H1 (cell line): ENCODE results near the gene TTLL9. TPM values are rescaled to one million over a fixed set of nuclear protein-coding genes. Genes with fewer than 3 reads are reported as not detected.

ENCODE experiments used
- CTCF ChIA-PET: fragments of 300-600 bp; sonication (Branson Sonifier 250); formaldehyde crosslinking; loops from one replicate; lab custom pipeline; 2021; ENCODE audit not compliant: partially characterized antibody; lab: Charles Lee
- POLR2A ChIA-PET: fragments of 300-600 bp; sonication (Branson Sonifier 250); formaldehyde crosslinking; loops from one replicate; lab custom pipeline; 2021; ENCODE audit warnings: inconsistent platforms; ENCODE audit not compliant: partially characterized antibody; lab: Charles Lee
- DNase-seq, 2 experiments: peaks; one replicate each; pipeline versions ENCODE4 v3.0.0 to v3.0.0-alpha.2; 2010 to 2022; ENCODE audit warnings: low spot score in 2 of 2, low read depth in 1 of 2, mixed read lengths in 1 of 2
- FAIRE-seq: peaks from 2 replicates; lab custom pipeline; 2011; peaks lifted over from hg19 to GRCh38; lab: Jason Lieb, UNC
- H2AFZ ChIP-seq: 2 replicates; pipeline ENCODE4 v1.8.1; 2012; ENCODE audit warnings: low read length, inconsistent platforms
- H2AK5ac ChIP-seq: 2 replicates; pipeline ENCODE4 v1.6.1; 2013; ENCODE audit warnings: low read depth, low read length
- H2BK120ac ChIP-seq: replicated peaks from 2 replicates; pipeline ENCODE3; 2013; ENCODE audit warnings: low read depth, low read length, inconsistent platforms
- H2BK12ac ChIP-seq: 2 replicates; pipeline ENCODE4 v1.6.1; 2013; ENCODE audit warnings: low read depth, low read length
- H2BK15ac ChIP-seq: 2 replicates; pipeline ENCODE4 v1.6.1; 2013; ENCODE audit warnings: low read length
- H2BK20ac ChIP-seq: 2 replicates; pipeline ENCODE4 v1.6.1; 2013; ENCODE audit warnings: low read length
- H2BK5ac ChIP-seq: 2 replicates; pipeline ENCODE4 v1.6.1; 2013; ENCODE audit warnings: low read depth, low read length
- H3K14ac ChIP-seq: 2 replicates; pipeline ENCODE4 v1.6.1; 2013; ENCODE audit warnings: inconsistent platforms; ENCODE audit not compliant: insufficient read length
- H3K18ac ChIP-seq: 2 replicates; pipeline ENCODE4 v1.6.1; 2013; ENCODE audit warnings: low read length; ENCODE audit errors: extremely low read depth
- H3K23ac ChIP-seq: 2 replicates; pipeline ENCODE4 v1.6.1; 2013; ENCODE audit warnings: inconsistent platforms; ENCODE audit not compliant: insufficient read length
- H3K23me2 ChIP-seq: 2 replicates; pipeline ENCODE4 v1.6.1; 2013; ENCODE audit warnings: low read depth, low read length
- H3K27ac ChIP-seq: 2 replicates; pipeline ENCODE4 v1.6.1; 2011; ENCODE audit warnings: low read depth, low read length, inconsistent platforms
- H3K27me3 ChIP-seq, 4 experiments: replicated peaks in 1 of 4; 1 replicate in 1 of 4; 2 replicates in 3 of 4; pipeline versions ENCODE4 v1.6.1 to v1.8.1; 2011 to 2013; ENCODE audit warnings: low read length in 3 of 4, mild to moderate bottlenecking in 3 of 4, inconsistent platforms in 2 of 4, mixed read lengths in 2 of 4, moderate library complexity in 1 of 4; ENCODE audit not compliant: control insufficient read depth in 3 of 4, insufficient read depth in 3 of 4; ENCODE audit errors: extremely low read depth in 1 of 4
- H3K36me3 ChIP-seq, 4 experiments: 2 replicates each; pipeline versions ENCODE4 v1.6.1 to v1.8.1; 2011 to 2013; ENCODE audit warnings: mild to moderate bottlenecking in 4 of 4, low read length in 3 of 4, moderate library complexity in 2 of 4, control low read depth in 1 of 4, inconsistent platforms in 1 of 4; ENCODE audit not compliant: insufficient read depth in 4 of 4, control insufficient read depth in 2 of 4
- H3K4ac ChIP-seq: replicated peaks from 2 replicates; pipeline ENCODE3; 2013; ENCODE audit warnings: low read length, low read depth, mixed read lengths, inconsistent platforms; ENCODE audit not compliant: insufficient read length
- H3K4me1 ChIP-seq, 4 experiments: replicated peaks in 1 of 4; 1 replicate in 1 of 4; 2 replicates in 3 of 4; pipeline versions ENCODE4 v1.6.1 to v1.8.1; 2011 to 2013; ENCODE audit warnings: low read length in 3 of 4, inconsistent platforms in 2 of 4, mixed read lengths in 1 of 4; ENCODE audit not compliant: insufficient read depth in 4 of 4, control insufficient read depth in 3 of 4
- H3K4me2 ChIP-seq, 2 experiments: 2 replicates each; pipeline versions ENCODE4 v1.6.1 to v1.8.1; 2011 to 2013; ENCODE audit warnings: low read depth in 2 of 2, low read length in 2 of 2, control low read depth in 1 of 2, inconsistent platforms in 1 of 2, mild to moderate bottlenecking in 1 of 2; ENCODE audit not compliant: insufficient read depth in 1 of 2
- H3K4me3 ChIP-seq, 4 experiments: fragments of 200-600, 300-600 bp in 1 of 4; sonication (generic), shearing (Covaris generic), sonication (Bioruptor Twin) in 1 of 4; 2 replicates each; pipeline versions ENCODE4 v1.5.1 to v1.8.1; 2011 to 2016; ENCODE audit warnings: low read length in 4 of 4, low read depth in 3 of 4, control low read depth in 2 of 4, inconsistent platforms in 2 of 4, mild to moderate bottlenecking in 2 of 4, mixed read lengths in 1 of 4, moderate library complexity in 1 of 4; ENCODE audit not compliant: insufficient read depth in 2 of 4; ENCODE audit errors: extremely low read depth in 1 of 4
- H3K56ac ChIP-seq: replicated peaks from 2 replicates; pipeline ENCODE3; 2013; ENCODE audit warnings: low read depth, mild to moderate bottlenecking, mixed read lengths, low read length, inconsistent platforms; ENCODE audit not compliant: insufficient read length
- H3K79me1 ChIP-seq: 2 replicates; pipeline ENCODE4 v1.6.1; 2013; ENCODE audit warnings: low read depth, low read length, control low read depth
- H3K79me2 ChIP-seq, 2 experiments: 2 replicates each; pipeline versions ENCODE4 v1.6.1 to v1.8.1; 2012 to 2013; ENCODE audit warnings: low read length in 2 of 2, mild to moderate bottlenecking in 2 of 2, inconsistent platforms in 1 of 2; ENCODE audit not compliant: insufficient read depth in 2 of 2, control insufficient read depth in 1 of 2
- H3K9ac ChIP-seq, 4 experiments: replicated peaks in 1 of 4; 1 replicate in 1 of 4; 2 replicates in 3 of 4; pipeline versions ENCODE4 v1.6.1 to v1.8.1; 2011 to 2013; ENCODE audit warnings: low read depth in 3 of 4, low read length in 3 of 4, control low read depth in 2 of 4, mild to moderate bottlenecking in 2 of 4, moderate library complexity in 2 of 4, inconsistent platforms in 1 of 4; ENCODE audit errors: extremely low read depth in 1 of 4
- H3K9me3 ChIP-seq, 2 experiments: 2 replicates each; pipeline versions ENCODE4 v1.6.1 to v1.8.1; 2012 to 2013; ENCODE audit warnings: mild to moderate bottlenecking in 2 of 2, moderate library complexity in 2 of 2, control low read depth in 1 of 2, inconsistent platforms in 1 of 2, low read depth in 1 of 2, low read length in 1 of 2, mixed read lengths in 1 of 2; ENCODE audit not compliant: insufficient read depth in 2 of 2
- H4K20me1 ChIP-seq, 2 experiments: replicated peaks in 1 of 2; 2 replicates each; pipeline versions ENCODE3 to v1.8.1; 2011 to 2013; ENCODE audit warnings: inconsistent platforms in 2 of 2, low read length in 2 of 2, mild to moderate bottlenecking in 1 of 2; ENCODE audit not compliant: insufficient read depth in 2 of 2, control insufficient read depth in 1 of 2
- H4K5ac ChIP-seq: 2 replicates; pipeline ENCODE4 v1.6.1; 2013; ENCODE audit warnings: low read length, low read depth, mixed read lengths, inconsistent platforms; ENCODE audit not compliant: insufficient read length
- H4K8ac ChIP-seq: 2 replicates; pipeline ENCODE4 v1.8.0; 2013; ENCODE audit warnings: mild to moderate bottlenecking, moderate library complexity, low read length, inconsistent platforms; ENCODE audit not compliant: insufficient read depth; ENCODE audit errors: extremely low read depth
- H4K91ac ChIP-seq: replicated peaks from 2 replicates; pipeline ENCODE3; 2013; ENCODE audit warnings: low read length, mixed read lengths, inconsistent platforms; ENCODE audit not compliant: insufficient read length
- HDAC6 ChIP-seq: IDR thresholded peaks from one replicate; pipeline ENCODE4 v1.7.1; 2012; ENCODE audit warnings: low read depth, mild to moderate bottlenecking, inconsistent platforms, low read length, moderate library complexity
- WGBS, 2 experiments: shearing (Covaris generic) in 1 of 2; methylation state at CpG; one replicate each; pipeline versions ENCODE4 v1.1.6 to v1.1.7; 2013 to 2015; ENCODE audit warnings: low lambda C conversion rate in 2 of 2, mixed read lengths in 2 of 2, inconsistent platforms in 1 of 2, low coverage in 1 of 2, missing lambda C conversion rate in 1 of 2; ENCODE audit not compliant: insufficient replicate concordance in 2 of 2, insufficient coverage in 1 of 2, insufficient read length in 1 of 2; ENCODE audit errors: extremely low coverage in 1 of 2, missing lambda C conversion rate in 1 of 2; 5-methylcytosine and 5-hydroxymethylcytosine counted together
- polyA plus RNA-seq, 7 experiments: library from polyadenylated mRNA; depleted of rRNA in 3 of 7; stranded (reverse) in 5 of 7; unstranded in 2 of 7; fragments of >200 nt in 5 of 7; fragments of 200-250 nt in 2 of 7; gene quantifications; 1 replicate in 5 of 7; 2 replicates in 1 of 7; 4 replicates in 1 of 7; pipeline versions ENCODE4 v1.2.1 to v1.2.3, GENCODE V29; 2011 to 2013; ENCODE audit warnings: missing spikeins in 2 of 7, mixed read lengths in 2 of 7
- total RNA-seq: library from RNA; stranded (reverse); fragmentation: NEBNext Ultra II Directional; extraction: Animal tissue kit (Norgen Biotek cat#: 25700); gene quantifications from 2 replicates; pipeline ENCODE4 v1.2.1, GENCODE V29; 2021

Gene TTLL9
- total and polyA plus RNA-seq, 2 of the 8 experiments (the other 6 are each of a cell fraction or from before 2014, with no cell fraction given) = 0.06 TPM; not detected in 1

- no peak overlapping the region for H3K4me3 ChIP-seq
- no peak for DNase-seq
- CTCF ChIA-PET = interaction anchor here (0.6 to 8.3 kb wide), 11 partner anchors 12 to 143 kb away, joined by 3 to 71 read pairs (median 3); no protein-coding TSS in a partner anchor
- H4K91ac ChIP-seq = no peak overlapping the region
- H3K9me3 ChIP-seq = peaks cover 2 to 6% of the 10 kb centered on the region in 2 experiments; a peak in 3 of 4 replicates
- H3K18ac ChIP-seq = no peak overlapping the region
- no peak overlapping the region for H2BK15ac ChIP-seq
- no peak overlapping the region for H2BK20ac ChIP-seq
- no peak overlapping the region for H2BK120ac ChIP-seq
- H3K23ac ChIP-seq = no peak overlapping the region
- POLR2A ChIA-PET = interaction anchor here (1.1 kb wide), 1 partner anchor 60 kb away, joined by 4 read pairs; no protein-coding TSS in a partner anchor
- H3K4me1 ChIP-seq = peaks cover 0 to 6% (median 1%) of the 10 kb centered on the region in 4 experiments; a peak in 3 of 7 replicates
- 78% methylated on average over 2 of the region's 2 CpGs; no CpG with 5 or more reads in 1 of the 2 experiments for WGBS, 2 experiments
- H3K56ac ChIP-seq = no peak overlapping the region
- peaks cover 32 to 50% (median 43%) of the 10 kb centered on the region in 4 experiments for H3K36me3 ChIP-seq
- no peak overlapping the region for H3K14ac ChIP-seq
- no peak overlapping the region for H2AK5ac ChIP-seq
- H2BK5ac ChIP-seq = no peak overlapping the region
- peaks cover 6 to 8% of the 10 kb centered on the region in 2 experiments for H4K20me1 ChIP-seq
- no peak overlapping the region for H3K9ac ChIP-seq
- 0 out of 2 replicates have a peak, but pooled peaks cover 2% of the 10 kb centered on the region for H3K23me2 ChIP-seq
- no peak overlapping the region for H3K4me2 ChIP-seq
- no peaks in the 10 kb centered on the region; the same call in 1 of the 2 replicates for H3K79me1 ChIP-seq
- H3K79me2 ChIP-seq = peaks cover 7 to 21% of the 10 kb centered on the region in 2 experiments; a peak in 3 of 4 replicates
- H3K27me3 ChIP-seq = no peaks in the 10 kb centered on the region
- FAIRE-seq = no peak
- H4K8ac ChIP-seq = no peak overlapping the region
- no peak overlapping the region for H4K5ac ChIP-seq
- TF ChIP-seq HDAC6 = no peak
- TF ChIP-seq, all 59 proteins: peak for 0
- Histone ChIP-seq H2BK12ac (no peak overlapping the region), H3K4ac (no peak overlapping the region), H2AFZ (no peak overlapping the region), H3K27ac (no peak overlapping the region)
Measured at GRCh38 chr20:31948008-31948407, 77.6 kb downstream of the TTLL9 start.
